GM18858 (cell line): Measurements from ENCODE around the gene CCSER2.
"Not testable (repeated sequence)": the region's sequence is repeated elsewhere in the genome, so short reads cannot be mapped to it uniquely, and the experiment has no call there.

Source experiments
- ATAC-seq: cut with Tn5 transposase; IDR thresholded peaks from one replicate; pipeline ENCODE4 v1.9.1; 2021; ENCODE audit not compliant: unreplicated experiment

Gene CCSER2

DNA sequence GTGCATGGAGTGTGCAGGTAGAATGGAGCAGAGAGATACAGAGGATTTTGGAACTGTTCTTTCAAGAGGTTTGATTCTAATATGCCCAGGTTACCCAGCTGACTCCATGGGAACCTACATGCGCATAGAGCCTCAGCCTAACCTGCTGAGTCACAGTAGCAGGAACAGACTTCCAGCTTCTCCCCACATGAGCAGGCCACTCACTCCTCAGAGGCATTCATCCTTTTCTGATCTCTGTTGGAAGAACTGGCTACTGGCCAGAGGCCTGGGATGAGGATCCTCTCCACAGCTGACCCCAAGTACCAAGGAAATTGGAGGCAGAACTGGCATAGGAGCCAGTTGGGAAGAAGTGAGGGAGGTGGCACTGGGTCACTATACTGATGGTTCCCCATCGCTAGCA lies 17.9 kb upstream of the CCSER2 start:
- no peak for ATAC-seq

DNA sequence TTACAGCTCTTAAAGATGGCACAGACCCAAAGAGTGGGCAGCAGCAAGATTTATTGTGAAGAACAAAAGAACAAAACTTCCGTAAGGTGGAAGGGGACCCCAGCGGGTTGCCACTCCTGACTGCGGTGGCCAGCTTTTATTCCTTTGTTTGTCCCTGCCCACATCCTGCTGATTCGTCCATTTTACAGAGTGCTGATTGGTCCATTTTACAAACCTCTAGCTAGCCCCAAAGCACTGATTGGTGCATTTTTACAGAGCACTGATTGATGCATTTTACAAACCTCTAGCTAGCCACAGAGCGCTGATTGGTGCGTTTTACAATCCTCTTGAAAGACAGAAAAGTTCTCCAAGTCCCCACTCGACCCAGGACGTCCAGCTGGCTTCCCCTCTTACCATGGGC lies 16.8 kb upstream of the CCSER2 start:
- ATAC-seq: no peak

DNA sequence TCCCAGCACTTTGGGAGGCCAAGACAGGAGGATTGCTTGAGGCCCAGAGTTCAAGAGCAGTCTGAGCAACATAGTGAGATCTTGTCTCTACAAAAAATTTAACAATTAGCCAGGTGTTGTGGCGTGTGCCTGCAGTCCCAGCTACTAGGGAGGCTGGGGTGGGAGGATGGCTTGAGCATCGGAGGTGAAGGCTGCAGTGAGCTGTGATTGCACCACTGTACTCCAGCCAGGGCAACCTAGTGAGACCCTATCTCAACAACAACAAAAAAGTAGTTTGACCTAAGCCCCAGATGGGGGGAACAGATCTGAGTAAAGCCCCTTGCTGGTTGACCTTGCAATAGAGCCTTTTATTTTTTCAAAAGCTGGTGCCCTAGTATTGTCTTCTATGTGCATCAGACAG lies 15.6 kb upstream of the CCSER2 start:
- no peak for ATAC-seq

DNA sequence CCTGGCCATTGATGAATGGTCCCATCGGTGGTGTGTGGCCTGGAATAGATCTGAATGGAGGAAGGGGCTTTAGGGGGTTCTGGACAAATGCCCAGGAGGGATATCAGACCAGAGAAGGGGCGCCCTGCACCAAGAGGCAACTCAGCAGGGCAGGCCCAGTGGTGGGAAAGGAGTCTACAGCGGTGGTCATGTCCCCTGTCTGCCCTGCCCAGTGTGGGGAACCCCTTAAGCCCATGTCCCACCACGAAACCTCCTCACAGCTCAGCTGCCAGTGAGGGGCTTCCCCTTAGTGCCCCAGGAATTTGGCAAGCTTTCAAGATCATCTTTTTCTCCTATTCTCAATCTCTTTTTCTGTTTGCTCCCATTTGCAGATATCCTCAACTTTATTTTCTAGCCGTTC lies 14.1 kb upstream of the CCSER2 start:
- ATAC-seq: no peak

DNA sequence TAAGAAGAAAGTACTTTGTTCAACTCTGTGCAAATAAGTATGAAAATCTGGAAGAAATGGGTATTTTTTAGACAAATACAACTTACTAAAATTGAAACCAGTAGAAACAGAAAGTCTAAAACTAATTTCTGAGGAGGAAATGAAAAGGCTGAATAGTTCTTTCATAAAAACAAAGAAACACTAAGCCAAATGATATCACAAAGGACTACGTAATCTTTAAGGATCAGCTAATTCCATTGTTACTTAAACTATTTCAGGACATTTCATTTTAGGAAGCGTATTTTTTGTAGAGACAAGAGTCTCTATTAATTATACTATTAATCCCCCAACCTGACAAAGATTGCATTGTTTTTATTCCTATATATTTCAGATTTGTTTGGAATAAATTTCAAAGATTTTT lies 11.2 kb upstream of the CCSER2 start:
- ATAC-seq: peak; percentile 77

DNA sequence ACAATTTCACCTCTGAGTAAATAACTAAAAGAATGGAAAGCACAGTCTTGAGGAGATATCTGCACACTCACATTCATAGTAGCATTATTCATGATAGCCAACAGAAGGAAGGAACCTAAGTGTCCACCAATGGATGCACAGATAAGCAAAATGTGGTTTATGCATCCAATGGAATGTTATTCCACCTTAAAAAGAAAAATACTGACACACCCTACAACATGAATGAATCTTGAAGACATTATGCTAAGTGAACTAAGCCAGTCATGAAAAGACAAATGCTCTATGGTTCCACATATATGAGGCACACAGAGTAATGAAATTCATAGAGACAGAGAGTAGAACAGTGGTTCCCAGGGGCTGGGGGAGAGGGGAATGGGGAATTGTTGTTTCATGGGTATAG lies 6.5 kb upstream of the CCSER2 start:
- ATAC-seq: no peak

DNA sequence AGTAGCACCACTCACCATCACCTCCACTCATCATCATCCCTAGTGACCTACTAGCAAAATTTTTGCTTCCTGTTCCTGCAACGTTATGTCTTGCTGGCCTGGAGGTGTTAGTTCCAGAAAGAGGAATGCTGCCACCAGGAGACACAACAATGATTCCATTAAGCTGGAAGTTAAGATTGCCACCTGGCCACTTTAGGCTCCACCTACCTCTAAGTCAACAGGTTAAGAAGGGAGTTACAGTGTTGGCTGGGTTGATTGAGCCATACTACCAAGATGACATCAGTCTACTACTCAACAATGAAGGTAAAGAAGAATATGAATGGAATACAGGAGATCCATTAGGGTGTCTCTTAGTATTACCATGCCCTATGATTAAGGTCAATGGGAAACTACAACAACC lies 4.8 kb upstream of the CCSER2 start:
- not testable (repeated sequence) for ATAC-seq

DNA sequence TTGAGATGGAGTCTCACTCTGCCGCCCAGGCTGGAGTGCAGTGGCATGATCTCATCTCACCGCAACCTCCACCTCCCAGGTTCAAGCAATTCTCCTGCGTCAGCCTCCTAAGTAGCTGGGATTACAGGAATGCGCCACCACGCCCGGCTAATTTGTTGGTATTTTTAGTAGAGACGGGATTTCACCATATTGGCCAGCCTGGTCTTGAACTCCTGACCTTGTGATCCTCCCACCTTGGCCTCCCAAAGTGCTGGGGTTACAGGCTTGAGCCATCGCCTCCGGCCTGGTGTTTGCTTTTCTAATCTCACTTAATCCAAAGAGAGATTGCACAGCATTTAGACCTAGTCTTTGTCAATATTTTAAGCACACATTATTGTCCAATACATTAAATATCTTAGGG lies 1.4 kb upstream of the CCSER2 start:
- ATAC-seq: not testable (repeated sequence)

DNA sequence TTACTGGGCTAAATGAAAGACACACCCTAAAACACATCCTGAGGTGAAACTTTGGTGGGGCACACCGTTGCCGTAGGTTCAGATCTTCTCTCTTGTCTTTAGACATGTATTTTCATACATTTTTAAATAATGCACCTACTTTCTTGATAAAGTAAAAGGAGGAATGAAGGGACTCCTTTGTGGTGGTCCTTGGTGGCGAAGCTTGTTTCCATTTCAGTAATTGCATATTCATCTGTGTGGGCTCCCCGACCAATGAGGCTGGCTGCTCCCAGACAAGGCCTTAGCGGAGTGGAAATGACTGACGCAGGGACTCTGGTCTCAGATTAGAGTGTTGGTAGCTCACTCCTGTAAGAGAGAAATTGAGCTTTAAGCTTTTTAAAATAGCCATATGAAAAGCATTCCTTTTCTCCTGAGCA lies 815 bp downstream of the CCSER2 start:
- ATAC-seq: peak; percentile 16

DNA sequence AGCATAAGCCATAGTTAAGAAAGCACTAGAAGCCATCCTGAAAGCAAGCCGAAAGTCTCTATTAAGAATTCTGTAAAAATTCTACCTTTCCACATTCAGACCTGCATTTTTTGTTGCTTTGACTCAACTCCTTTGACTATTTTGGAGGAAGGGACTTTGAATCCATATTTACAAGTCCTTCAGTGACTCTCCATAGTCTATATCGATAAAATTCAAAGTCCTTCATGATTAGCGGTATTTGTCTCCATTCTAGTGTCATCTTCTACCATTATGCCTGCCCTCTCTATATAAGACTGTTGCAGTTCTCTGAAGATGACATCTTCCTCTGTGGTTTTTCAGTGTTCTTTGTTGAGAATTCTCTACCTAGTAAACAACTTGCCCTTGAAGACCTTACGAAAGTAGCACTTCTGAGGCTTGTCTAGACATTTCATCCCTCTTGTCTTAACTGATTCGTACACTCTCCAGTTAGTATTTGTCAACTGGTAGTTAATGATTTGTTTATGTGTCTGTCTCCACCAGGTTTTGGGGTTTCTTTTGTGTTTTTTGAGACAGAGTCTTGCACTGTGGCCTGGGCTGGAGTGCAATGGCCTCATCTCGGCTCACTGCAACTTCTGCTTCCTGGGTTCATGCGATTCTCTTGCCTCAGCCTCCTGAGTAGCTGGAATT lies 1.7 kb downstream of the CCSER2 start:
- ATAC-seq: peak; percentile 52

DNA sequence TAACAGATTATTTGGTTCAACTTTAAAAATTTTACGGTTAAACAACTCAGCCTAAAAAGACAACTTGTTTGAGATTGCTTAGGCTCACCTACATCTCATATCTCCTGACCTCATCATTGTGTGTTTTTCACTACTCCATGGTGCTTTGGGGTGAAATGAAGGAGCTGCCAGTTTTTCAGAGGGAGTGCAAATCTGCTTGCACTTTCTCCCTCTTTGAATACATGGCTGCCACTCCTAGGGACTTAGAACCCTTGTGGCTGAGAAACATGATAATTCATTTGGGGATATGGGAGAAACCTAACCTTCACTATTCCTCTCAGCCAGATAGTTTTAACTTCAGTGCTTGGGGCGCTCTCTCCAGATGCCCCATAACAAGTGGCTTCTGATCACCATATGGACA lies 2.7 kb downstream of the CCSER2 start:
- no peak for ATAC-seq

DNA sequence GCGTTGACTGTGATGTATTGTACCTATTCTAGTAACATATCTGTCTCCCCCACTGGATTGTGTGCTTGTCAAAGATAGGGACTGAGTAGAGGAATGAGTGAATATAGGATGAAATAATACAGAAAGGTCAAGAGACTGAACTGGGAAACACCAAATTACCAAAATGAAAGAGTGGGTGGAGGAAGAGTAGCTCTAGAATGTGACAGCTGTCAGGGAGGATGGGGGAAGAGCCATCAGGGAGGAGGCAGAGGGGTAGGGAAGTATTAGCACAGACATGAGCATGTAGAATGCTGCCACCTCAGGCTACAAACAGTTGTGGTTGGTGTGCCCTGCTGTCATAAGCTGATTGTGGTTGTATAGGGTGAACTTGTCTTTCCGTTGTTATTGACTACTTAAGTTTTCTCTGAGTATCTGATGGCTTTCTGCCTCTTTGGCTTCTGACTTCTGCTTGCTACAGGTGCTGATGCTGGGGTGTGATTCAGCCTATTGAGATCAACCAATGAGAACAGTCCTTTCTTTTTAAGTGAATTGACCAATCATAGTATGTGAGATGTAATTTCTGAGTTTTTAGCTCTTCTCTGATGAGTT lies 5.6 kb downstream of the CCSER2 start:
- ATAC-seq: peak; percentile 54

DNA sequence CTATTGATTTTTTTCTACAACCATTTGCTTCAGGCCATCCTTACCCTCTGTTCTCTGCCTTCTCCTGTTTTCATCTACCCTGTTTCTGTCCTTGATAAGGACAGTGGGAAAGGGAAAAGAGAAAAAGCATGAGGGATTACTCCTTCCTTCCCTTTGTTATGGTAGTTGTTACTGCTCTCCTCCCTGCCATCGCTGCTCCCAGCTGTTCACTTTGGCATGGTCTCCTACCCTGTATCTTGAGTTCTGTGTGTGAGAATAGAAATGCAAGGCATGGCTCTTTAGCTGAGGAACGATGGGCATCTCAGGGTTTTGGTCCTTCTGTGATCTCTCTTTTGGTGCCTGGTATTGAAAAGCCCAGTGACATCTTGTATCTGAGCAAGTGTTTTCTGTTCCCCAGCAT lies 6.4 kb downstream of the CCSER2 start:
- no peak for ATAC-seq

DNA sequence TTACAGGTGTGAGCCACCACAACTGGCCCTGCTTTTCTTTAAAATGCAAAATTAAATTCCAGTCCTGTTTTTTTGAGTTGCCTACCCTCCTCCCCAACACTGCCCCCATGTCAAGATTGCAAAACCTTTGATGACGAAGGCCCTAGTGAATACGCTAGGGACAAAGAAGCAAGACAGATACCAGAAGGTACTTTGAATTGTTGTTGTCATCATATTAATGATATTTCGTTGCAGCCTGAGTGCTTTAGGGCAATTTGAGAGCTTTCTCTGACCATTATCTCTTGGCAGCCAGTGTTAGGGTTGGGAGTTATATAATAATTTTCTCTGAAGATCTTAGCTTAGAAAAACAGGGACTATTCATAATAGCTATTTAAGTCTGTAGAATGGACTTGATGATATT lies 7.1 kb downstream of the CCSER2 start:
- no peak for ATAC-seq

DNA sequence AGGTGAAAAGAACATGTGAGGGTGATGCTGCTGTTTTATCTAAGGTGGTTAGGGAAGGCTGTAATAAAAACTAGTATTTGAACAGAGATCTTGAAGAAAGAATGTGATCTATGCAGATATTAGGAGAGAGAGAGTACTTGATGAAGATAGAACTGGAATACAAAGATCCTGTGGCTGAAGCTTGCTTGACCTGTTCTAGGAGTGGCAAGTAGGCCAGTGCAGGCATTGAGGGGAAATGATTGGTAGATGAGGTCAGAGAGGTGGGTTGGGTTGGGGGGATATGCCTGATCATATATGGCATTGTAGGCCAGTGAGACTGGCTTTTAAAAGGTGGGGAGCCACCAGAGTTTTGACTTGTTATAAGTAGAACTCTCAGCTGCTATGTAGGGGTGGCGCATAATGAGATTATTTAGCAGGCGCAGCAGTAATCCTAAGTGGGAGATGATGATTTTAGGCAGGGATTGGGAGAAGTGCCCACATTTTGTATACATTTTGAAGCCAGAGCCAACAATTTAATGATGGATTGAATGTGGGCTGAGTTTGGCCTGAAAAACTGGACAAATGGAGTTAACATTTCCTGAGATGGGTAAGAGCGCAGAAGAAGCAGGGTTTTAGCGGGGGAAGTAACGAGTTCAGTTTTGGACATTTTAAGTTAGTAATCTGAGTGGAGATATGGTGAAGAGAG lies 8.2 kb downstream of the CCSER2 start:
- no peak for ATAC-seq

DNA sequence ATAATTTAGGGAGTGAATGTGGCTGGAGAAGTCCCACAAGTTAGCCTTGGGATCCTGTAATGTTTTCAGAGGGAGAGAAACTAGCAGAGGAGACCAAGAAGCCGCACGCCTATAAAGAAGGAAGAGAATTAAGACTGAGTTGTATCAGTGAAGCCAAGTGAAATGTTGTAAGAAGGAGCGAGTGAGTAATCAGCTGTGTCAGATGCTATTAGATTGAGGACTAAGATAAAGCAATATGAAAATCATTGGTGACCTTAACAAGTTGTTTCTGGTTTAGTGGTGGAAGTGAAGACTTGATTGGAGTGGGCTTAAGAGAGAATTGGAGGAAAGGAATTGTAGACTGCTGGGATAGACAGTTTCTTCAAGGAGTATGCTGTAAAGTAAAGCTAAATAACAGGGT lies 8.8 kb downstream of the CCSER2 start:
- no peak for ATAC-seq

DNA sequence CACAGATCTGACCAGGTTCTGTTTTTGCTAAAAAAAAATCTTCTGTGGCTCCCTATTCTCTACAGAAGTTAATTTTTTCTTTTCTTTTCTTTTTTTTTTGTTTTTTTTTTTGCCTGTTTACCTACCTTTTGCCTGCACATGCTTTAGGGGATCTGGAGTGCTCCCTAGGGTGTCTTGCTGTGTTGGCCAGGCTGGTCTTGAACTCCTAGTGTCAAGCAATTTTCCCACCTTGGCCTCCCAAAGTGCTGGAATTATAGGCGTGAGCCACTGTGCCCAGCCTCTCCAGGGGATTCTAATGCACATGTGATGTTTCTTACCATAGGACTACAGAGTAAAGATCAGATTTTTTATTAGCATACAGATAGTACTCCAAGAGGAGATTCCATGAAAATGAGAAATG lies 10.6 kb downstream of the CCSER2 start:
- ATAC-seq: no peak

DNA sequence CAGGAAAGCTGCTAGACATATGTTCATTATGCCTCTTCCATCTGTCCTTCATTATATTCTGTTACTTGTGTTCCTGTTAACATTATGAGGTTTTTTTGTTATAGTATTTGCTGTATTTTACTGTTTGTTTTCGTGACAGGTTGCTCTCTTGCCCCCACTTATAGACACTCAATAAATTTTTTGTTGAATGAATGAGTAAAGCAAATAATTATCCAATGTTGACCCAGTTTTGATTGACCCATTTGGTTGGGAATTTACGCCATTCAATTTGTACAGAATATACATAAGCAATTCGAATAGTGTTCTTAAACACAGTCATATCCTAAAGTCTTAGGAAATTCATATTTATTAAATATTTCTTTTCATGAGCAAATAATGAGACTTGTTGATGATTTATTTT lies 11.8 kb downstream of the CCSER2 start:
- no peak for ATAC-seq

DNA sequence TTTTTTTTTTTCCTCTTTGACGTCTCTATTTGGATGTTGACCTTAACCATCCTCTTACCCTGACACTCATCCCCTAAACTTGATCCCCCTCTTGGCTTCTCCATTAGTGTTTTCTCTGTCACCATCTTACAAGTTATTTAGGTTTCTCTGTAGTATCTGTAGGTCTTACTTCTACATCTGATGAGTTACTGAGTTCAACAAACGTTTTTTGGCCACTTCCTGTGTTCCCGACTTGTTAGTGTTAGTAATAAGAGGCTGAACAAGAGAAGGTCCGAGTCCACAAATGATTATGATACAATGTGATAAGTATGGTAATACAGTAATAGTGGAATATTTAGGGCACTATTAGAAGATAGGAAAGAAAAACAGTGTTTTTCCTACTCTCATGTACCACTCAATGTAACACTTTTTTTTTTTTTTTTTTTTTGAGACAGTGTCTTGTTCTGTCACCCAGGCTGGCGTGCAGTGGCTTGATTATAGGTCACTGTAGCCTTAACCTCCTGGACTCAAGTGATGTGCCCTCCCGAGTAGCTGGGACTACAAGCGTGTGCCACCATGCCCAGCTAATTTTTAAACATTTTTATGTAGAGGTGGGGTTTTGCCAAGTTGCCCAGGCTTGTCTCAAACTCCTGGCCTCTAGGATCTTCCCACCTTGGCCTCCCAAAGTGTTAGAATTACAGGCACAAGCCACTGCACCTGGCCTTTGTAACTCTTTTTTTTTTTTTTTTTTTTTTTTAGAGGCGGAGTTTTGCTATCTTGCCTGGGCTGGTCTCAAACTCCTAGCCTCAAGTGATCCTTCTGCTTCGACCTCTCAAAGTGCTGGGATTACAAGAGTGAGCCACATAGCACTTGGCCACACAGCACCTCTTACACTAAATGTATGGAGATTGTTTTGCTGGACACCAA lies 12.5 kb downstream of the CCSER2 start:
- ATAC-seq: no peak

DNA sequence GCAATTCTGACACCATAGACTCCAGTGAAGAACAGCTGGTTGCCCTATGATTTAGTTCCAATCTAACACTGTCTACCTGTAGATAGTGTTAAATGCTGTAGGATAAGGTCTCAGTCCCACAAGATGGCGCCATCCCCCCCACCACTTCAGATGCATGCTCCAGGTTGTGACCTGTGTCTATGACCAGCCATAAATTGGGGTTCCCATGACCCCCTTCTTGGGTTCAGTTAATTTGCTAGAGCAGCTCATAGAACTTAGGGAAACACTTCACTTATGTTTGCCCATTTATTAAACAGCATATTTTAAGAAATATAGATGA lies 13.1 kb downstream of the CCSER2 start:
- ATAC-seq: no peak

DNA sequence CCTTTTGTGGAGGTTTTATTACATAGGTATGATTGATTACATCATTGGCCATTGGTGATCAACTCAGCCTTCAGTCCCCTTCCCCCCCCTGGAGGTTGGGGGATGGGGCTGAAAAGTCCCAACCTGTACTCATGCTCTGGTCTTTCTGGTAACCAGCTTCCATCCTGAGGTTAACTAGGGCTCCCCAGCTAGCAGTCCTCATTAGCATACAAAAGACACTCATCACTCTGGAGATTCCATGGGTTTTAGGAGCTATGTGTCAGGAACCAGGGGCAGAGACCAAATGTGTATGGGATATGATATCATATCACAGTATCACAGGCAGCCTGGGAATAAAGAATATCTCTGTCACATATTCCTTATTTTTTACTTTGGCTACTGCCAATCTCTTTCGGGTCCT lies 13.6 kb downstream of the CCSER2 start:
- no peak for ATAC-seq

DNA sequence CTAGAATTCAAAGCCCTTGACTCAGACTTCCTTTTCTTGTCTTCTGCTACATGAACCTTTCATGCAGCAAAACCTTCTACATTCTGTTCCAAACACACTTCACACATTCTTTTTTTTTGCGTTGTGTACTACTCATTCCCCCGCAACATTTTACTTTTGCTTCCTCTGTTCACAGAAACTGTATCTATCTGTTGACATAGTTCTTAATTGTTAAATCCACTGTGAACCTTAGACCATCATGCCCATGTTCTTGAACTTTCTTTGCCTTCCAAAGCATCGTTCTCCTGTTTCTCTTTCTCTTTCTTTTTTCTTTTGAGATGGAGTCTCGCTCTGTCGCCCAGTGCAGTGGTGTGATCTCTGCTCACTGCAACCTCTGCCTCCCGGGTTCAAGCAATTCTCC lies 14.2 kb downstream of the CCSER2 start:
- no peak for ATAC-seq
